PC-9 (cell line): ENCODE measurements around the gene CD74. TPM values are rescaled to one million over a fixed set of nuclear protein-coding genes. Genes with fewer than 3 reads are reported as not detected.
A peak's percentile ranks its signal among the peaks of the same experiment; 100 is the strongest.

Source experiments
- BruUV-seq: library from RNA; stranded (reverse); fragments of 400-500 nt; replicated peaks from 2 replicates; lab custom pipeline; 2021; lab: Mats Ljungman, UMichigan
- CTCF ChIA-PET: fragments of 300-600 bp; sonication (Branson Sonifier 250); formaldehyde crosslinking; loops from one replicate; lab custom pipeline; 2022; ENCODE audit warnings: antibody characterized with exemption; lab: Charles Lee
- POLR2A ChIA-PET: fragments of 300-600 bp; sonication (Branson Sonifier 250); formaldehyde crosslinking; loops from one replicate; lab custom pipeline; 2022; ENCODE audit warnings: antibody characterized with exemption; ENCODE audit not compliant: unreplicated experiment; lab: Charles Lee
- DNase-seq, 2 experiments: peaks; one replicate each; pipeline versions ENCODE4 v3.0.0 to v3.0.0-alpha.2; 2015 to 2022; ENCODE audit warnings: mixed read lengths in 1 of 2
- H2AFZ ChIP-seq: fragments of 200-600 bp; sonication (generic); 2 replicates; pipeline ENCODE4 v1.8.1; 2017; ENCODE audit warnings: antibody characterized with exemption
- H3F3A ChIP-seq: fragments of 200-600 bp; sonication (generic); 2 replicates; pipeline ENCODE4 v1.8.1; 2017; ENCODE audit warnings: antibody characterized with exemption, mild to moderate bottlenecking, low read depth; ENCODE audit not compliant: insufficient read depth
- H3K27ac ChIP-seq: fragments of 200-600 bp; sonication (generic); 2 replicates; pipeline ENCODE4 v1.6.1; 2016; ENCODE audit warnings: mixed run types
- H3K27me3 ChIP-seq: fragments of 200-600 bp; sonication (generic); 2 replicates; pipeline ENCODE4 v1.6.1; 2016; ENCODE audit warnings: low read depth, mixed run types; ENCODE audit not compliant: insufficient read depth
- H3K36me3 ChIP-seq: fragments of 200-600 bp; sonication (generic); 2 replicates; pipeline ENCODE4 v1.6.1; 2016; ENCODE audit warnings: low read depth, mixed run types
- H3K4me1 ChIP-seq: fragments of 200-600 bp; sonication (generic); replicated peaks from 2 replicates; pipeline ENCODE4 v1.6.1; 2016; ENCODE audit warnings: mixed run types; ENCODE audit not compliant: insufficient read depth
- H3K4me2 ChIP-seq: fragments of 200-600 bp; sonication (generic); 2 replicates; pipeline ENCODE4 v1.6.1; 2017; ENCODE audit warnings: mixed run types
- H3K4me3 ChIP-seq: fragments of 200-600 bp; sonication (generic); 2 replicates; pipeline ENCODE4 v1.6.1; 2016; ENCODE audit warnings: mixed run types
- H3K79me2 ChIP-seq: fragments of 200-600 bp; sonication (generic); 2 replicates; pipeline ENCODE4 v1.6.1; 2017; ENCODE audit warnings: low read depth, mixed run types
- H3K9me2 ChIP-seq: fragments of 200-600 bp; sonication (generic); 2 replicates; pipeline ENCODE4 v1.8.1; 2017; ENCODE audit warnings: mild to moderate bottlenecking; ENCODE audit not compliant: insufficient read depth
- H3K9me3 ChIP-seq: fragments of 200-600 bp; sonication (generic); 2 replicates; pipeline ENCODE4 v1.8.1; 2016; ENCODE audit warnings: low read depth; ENCODE audit not compliant: insufficient read depth
- H4K20me1 ChIP-seq: fragments of 200-600 bp; sonication (generic); 2 replicates; pipeline ENCODE4 v1.8.1; 2017; ENCODE audit not compliant: insufficient read depth
- EZH2 ChIP-seq: fragments of 200-600 bp; sonication (generic); IDR thresholded peaks from 2 replicates; pipeline ENCODE4 v1.8.0; 2017; ENCODE audit warnings: antibody characterized with exemption, low read depth
- intact Hi-C: fragments of 100-400 bp; cut with micrococcal nuclease; formaldehyde crosslinking; loops from one replicate; pipeline ENCODE4 v1.10.0; 2022; ENCODE audit not compliant: unreplicated experiment
- total RNA-seq: library from RNA; stranded (reverse); gene quantifications from 2 replicates; pipeline ENCODE4 v1.2.3, GENCODE V29; 2021
- TF ChIP-seq, protein P1 (sequence below): fragments of 200-600 bp; sonication (generic); conservative IDR thresholded peaks from 2 replicates; pipeline ENCODE4 v1.6.1; 2017; ENCODE audit warnings: mixed run types, antibody characterized with exemption, mild to moderate bottlenecking, moderate library complexity

CD74 gene
- total RNA-seq, 1 experiment from 2014 or later: 52.0 TPM

DNA sequence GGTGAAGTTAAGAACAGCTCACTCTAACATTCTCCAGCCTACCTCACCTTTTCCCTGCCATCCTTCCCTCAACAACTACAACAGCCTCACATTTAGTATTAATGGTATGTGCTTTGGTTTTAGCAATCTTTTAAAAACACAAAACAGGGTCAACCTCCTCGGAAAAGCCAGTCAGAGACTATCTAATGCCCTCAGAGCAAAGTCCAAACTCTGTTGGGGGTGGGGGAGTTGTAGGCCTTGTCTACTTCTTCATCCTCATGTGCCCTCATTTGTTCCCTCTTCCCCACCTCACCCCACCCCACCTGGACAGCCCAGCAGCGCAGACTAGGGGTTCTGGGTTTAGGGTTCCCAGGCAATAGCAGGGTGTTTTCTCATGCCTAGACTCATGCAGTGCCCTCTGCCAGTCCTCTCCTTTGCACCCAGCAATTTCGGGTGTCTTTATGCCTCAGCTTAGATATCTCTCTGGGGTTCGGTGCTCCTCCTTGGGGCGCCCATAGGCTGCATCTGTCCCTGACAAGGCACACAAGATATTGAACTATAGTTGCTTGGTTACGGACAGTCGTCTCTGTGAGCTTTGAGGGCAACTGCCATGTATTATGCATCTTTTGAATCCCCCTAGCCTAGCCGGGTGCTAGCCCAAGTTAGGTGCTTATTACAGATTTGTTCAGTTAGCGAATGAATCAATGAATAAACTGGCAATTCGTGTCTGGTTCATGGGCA is 56.0 kb downstream of the CD74 start:
- intact Hi-C loops: loop anchor here (5.0 to 10.0 kb wide), 3 partner anchors 81 to 722 kb away; no protein-coding TSS in a partner anchor

DNA sequence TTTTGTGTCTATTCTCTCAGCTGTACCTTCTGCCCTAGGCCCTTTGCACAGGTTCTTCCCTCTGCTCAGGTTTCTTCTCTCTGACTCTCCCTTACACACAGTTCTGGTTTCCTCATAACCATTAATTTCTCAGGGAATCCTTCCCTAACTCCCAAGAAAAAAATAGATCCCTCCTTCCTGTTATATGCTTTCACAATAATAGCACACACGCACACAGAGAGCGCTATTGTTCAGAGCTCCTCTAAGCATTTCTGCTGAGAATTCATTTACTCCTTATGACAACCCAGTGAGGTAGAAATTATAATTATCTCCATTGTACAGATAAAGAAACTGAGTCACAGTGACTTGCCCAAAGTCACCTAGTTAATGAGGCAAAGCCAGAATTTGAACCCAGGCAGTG is 56.9 kb downstream of the CD74 start:
- Histone ChIP-seq H3K4me2 (no peak overlapping the region), H3K4me3 (no peak overlapping the region), H3K9me3 (no peaks in the 10 kb centered on the region), H4K20me1 (0 out of 2 replicates have a peak, but pooled peaks cover 11% of the 10 kb centered on the region), H3K79me2 (peaks cover 29% of the 10 kb centered on the region), H2AFZ (no peak overlapping the region), H3K27me3 (no peaks in the 10 kb centered on the region), H3K9me2 (no peaks in the 10 kb centered on the region), H3K4me1 (peaks cover 17% of the 10 kb centered on the region), H3K27ac (no peak overlapping the region), H3K36me3 (no peaks in the 10 kb centered on the region), H3F3A (no peaks in the 10 kb centered on the region)
- no TSS peak for BruUV-seq
- intact Hi-C loops: loop anchor here (5.0 to 10.0 kb wide), 3 partner anchors 82 to 721 kb away; no protein-coding TSS in a partner anchor
- CTCF ChIA-PET: no interaction called here
- TF ChIP-seq, protein P1, sequence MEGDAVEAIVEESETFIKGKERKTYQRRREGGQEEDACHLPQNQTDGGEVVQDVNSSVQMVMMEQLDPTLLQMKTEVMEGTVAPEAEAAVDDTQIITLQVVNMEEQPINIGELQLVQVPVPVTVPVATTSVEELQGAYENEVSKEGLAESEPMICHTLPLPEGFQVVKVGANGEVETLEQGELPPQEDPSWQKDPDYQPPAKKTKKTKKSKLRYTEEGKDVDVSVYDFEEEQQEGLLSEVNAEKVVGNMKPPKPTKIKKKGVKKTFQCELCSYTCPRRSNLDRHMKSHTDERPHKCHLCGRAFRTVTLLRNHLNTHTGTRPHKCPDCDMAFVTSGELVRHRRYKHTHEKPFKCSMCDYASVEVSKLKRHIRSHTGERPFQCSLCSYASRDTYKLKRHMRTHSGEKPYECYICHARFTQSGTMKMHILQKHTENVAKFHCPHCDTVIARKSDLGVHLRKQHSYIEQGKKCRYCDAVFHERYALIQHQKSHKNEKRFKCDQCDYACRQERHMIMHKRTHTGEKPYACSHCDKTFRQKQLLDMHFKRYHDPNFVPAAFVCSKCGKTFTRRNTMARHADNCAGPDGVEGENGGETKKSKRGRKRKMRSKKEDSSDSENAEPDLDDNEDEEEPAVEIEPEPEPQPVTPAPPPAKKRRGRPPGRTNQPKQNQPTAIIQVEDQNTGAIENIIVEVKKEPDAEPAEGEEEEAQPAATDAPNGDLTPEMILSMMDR: no peak
- TF ChIP-seq EZH2: no peak
- POLR2A ChIA-PET: no interaction called here
- DNase-seq: no peak

More for the DNA sequence above, 56.0 kb downstream of the CD74 start:
- TF ChIP-seq, protein P1: no peak
- TF ChIP-seq EZH2: no peak
- Histone ChIP-seq H2AFZ (peak overlapping the region; percentile 84), H3F3A (no peaks in the 10 kb centered on the region), H3K4me2 (peak overlapping the region; percentile 78), H3K27ac (no peak overlapping the region), H4K20me1 (0 out of 2 replicates have a peak, but pooled peaks cover 11% of the 10 kb centered on the region), H3K36me3 (peaks cover 3% of the 10 kb centered on the region; the same call in 1 of the 2 replicates), H3K79me2 (peaks cover 29% of the 10 kb centered on the region), H3K4me3 (peak overlapping the region; percentile 92; the same call in 1 of the 2 replicates), H3K4me1 (peaks cover 13% of the 10 kb centered on the region), H3K9me3 (no peaks in the 10 kb centered on the region), H3K27me3 (no peaks in the 10 kb centered on the region), H3K9me2 (no peaks in the 10 kb centered on the region)
- ChIA-PET CTCF (no interaction called here), POLR2A (no interaction called here)
- DNase-seq: no peak
- TSS peak; percentile 89 for BruUV-seq

DNA sequence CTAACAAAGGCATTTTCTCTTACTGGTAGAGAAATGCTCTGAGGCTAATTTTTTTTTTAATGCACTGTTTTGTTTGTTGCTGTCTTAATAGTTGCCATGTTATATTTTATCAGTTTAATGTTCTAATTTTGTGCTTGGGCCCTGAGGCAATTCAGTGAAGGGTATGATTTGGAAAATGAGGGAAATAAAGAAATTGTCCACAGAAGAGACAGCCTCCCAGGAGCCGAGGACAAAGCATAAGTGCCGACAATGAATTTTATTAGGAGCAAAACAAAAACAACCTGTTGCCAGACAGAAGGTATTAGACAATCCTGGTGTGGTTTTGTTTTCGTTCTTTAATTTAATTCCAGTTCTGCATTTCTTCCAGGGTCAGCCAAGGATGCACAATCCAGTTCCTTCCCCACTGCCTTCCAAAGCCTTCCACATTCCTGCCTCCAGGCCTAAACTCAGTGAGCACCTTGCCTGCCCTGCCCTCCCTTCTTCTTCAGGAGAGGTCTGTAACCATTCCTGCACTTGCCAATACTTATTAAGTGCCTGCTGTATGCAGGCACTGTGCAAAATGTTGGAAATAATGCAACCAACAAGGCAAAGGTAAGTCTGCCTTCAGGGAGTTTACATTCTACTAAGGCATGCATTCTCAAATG is 59.6 kb downstream of the CD74 start:
- TF ChIP-seq EZH2: no peak
- TF ChIP-seq, protein P1: no peak
- no peaks in the 10 kb centered on the region for H3F3A ChIP-seq
- POLR2A ChIA-PET: no interaction called here
- H3K27me3 ChIP-seq: no peaks in the 10 kb centered on the region
- H3K4me2 ChIP-seq: no peak overlapping the region
- H4K20me1 ChIP-seq: no peaks in the 10 kb centered on the region
- CTCF ChIA-PET: interaction anchor here (0.7 kb wide), 1 partner anchor 142 kb away, joined by 3 read pairs; no protein-coding TSS in a partner anchor
- H3K9me3 ChIP-seq: no peaks in the 10 kb centered on the region
- no TSS peak for BruUV-seq
- H3K4me1 ChIP-seq: peaks cover 9% of the 10 kb centered on the region
- intact Hi-C loops: loop anchor here (5.0 to 10.0 kb wide), 4 partner anchors 51 to 718 kb away; partner anchors contain the start of gene ARSI
- no peak overlapping the region for H3K4me3 ChIP-seq
- no peak for DNase-seq
- no peak overlapping the region for H2AFZ ChIP-seq
- H3K79me2 ChIP-seq: peaks cover 6% of the 10 kb centered on the region
- H3K27ac ChIP-seq: no peak overlapping the region
- H3K36me3 ChIP-seq: no peaks in the 10 kb centered on the region
- no peaks in the 10 kb centered on the region for H3K9me2 ChIP-seq
